GM12878 (cell line): ENCODE data around the gene MIEF1. TPM values are rescaled to one million over a fixed set of nuclear protein-coding genes. Genes with fewer than 3 reads are reported as not detected.

Experiments used
- ATAC-seq: fragments of 200-7000 bp; cut with Tn5 transposase; 3 replicates; pipeline ENCODE4 v1.9.1; 2020; ENCODE audit warnings: mild to moderate bottlenecking, moderate library complexity
- BruUV-seq: library from RNA; stranded (reverse); fragments of 400-500 nt; replicated peaks from 2 replicates; lab custom pipeline; 2021; lab: Mats Ljungman, UMichigan
- CTCF ChIA-PET: fragments of 300-600 bp; sonication (Branson Sonifier 250); formaldehyde crosslinking; extraction: SDS; loops from one replicate; lab custom pipeline; 2021; ENCODE audit warnings: inconsistent platforms; lab: Yijun Ruan, JAX
- POLR2A ChIA-PET: fragments of 350-600 bp; formaldehyde crosslinking; extraction: SDS; loops from one replicate; lab custom pipeline; 2021; ENCODE audit warnings: inconsistent platforms; lab: Charles Lee
- RAD21 ChIA-PET: fragments of 300-600 bp; sonication (Branson Sonifier 250); formaldehyde crosslinking; loops from one replicate; lab custom pipeline; 2023; ENCODE audit warnings: antibody characterized with exemption; ENCODE audit not compliant: unreplicated experiment; lab: Charles Lee
- SMC1A ChIA-PET: fragments of 300-600 bp; sonication (Branson Sonifier 250); formaldehyde crosslinking; loops from one replicate; lab custom pipeline; 2023; ENCODE audit not compliant: unreplicated experiment, uncharacterized antibody; lab: Charles Lee
- DNase-seq: peaks from one replicate; pipeline ENCODE4 v3.0.0-alpha.2; 2011; ENCODE audit warnings: low read depth, low spot score
- FAIRE-seq: peaks from 3 replicates; lab custom pipeline; 2011; peaks lifted over from hg19 to GRCh38; lab: Jason Lieb, UNC
- H2AFZ ChIP-seq: 2 replicates; pipeline ENCODE4 v1.6.0; 2011; ENCODE audit warnings: low read depth, low read length, control low read depth; ENCODE audit not compliant: control insufficient read depth
- H3K27ac ChIP-seq: 2 replicates; pipeline ENCODE4 v1.5.1; 2011; ENCODE audit warnings: control low read depth; ENCODE audit not compliant: control insufficient read depth, insufficient read depth
- H3K27me3 ChIP-seq, 2 experiments: replicated peaks in 1 of 2; 2 replicates each; pipeline versions ENCODE4 v1.6.0 to v1.6.1; 2011; ENCODE audit warnings: low read length in 1 of 2; ENCODE audit not compliant: control insufficient read depth in 2 of 2, insufficient read depth in 2 of 2
- H3K36me3 ChIP-seq, 2 experiments: 2 replicates each; pipeline ENCODE4 v1.5.1; 2011; ENCODE audit warnings: low read length in 1 of 2; ENCODE audit not compliant: control insufficient read depth in 2 of 2, insufficient read depth in 2 of 2
- H3K4me1 ChIP-seq: 2 replicates; pipeline ENCODE4 v1.6.1; 2011; ENCODE audit warnings: mild to moderate bottlenecking, low read length, moderate library complexity, mixed read lengths; ENCODE audit not compliant: control insufficient read depth, insufficient read depth
- H3K4me2 ChIP-seq: 2 replicates; pipeline ENCODE4 v1.6.0; 2011; ENCODE audit warnings: control low read depth; ENCODE audit not compliant: control insufficient read depth, insufficient read depth
- H3K4me3 ChIP-seq: fragments of 200-600 bp; sonication (generic); 2 replicates; pipeline ENCODE4 v1.5.1; 2016
- H3K79me2 ChIP-seq: 2 replicates; pipeline ENCODE4 v1.6.0; 2011; ENCODE audit warnings: low read length; ENCODE audit not compliant: control insufficient read depth, insufficient read depth
- H3K9ac ChIP-seq: 2 replicates; pipeline ENCODE4 v1.8.0; 2011; ENCODE audit warnings: low read length, control low read depth, mixed read lengths; ENCODE audit not compliant: control insufficient read depth, insufficient read depth
- H3K9me3 ChIP-seq: replicated peaks from 3 replicates; pipeline ENCODE4 v1.5.1; 2011; ENCODE audit warnings: mild to moderate bottlenecking, low read length; ENCODE audit not compliant: control insufficient read depth, insufficient read depth
- H4K20me1 ChIP-seq: 2 replicates; pipeline ENCODE4 v1.6.0; 2011; ENCODE audit not compliant: control insufficient read depth, insufficient read depth
- BHLHE40 ChIP-seq, 2 experiments: fragments of 450-650 bp in 1 of 2; IDR thresholded peaks; 2 replicates each; pipeline ENCODE4 v1.6.1; 2011 to 2017; ENCODE audit warnings: low read depth in 2 of 2, borderline replicate concordance in 1 of 2, improper control_type of control experiment in 1 of 2, low read length in 1 of 2, mild to moderate bottlenecking in 1 of 2
- LARP7 ChIP-seq: fragments of 450-650 bp; IDR thresholded peaks from 2 replicates; pipeline ENCODE4 v1.6.1; 2017; ENCODE audit warnings: mild to moderate bottlenecking
- NKRF ChIP-seq: fragments of 450-650 bp; conservative IDR thresholded peaks from 2 replicates; pipeline ENCODE4 v1.6.1; 2017; ENCODE audit warnings: mild to moderate bottlenecking, moderate library complexity
- TAF1 ChIP-seq: IDR thresholded peaks from 2 replicates; pipeline ENCODE4 v1.6.1; 2011; ENCODE audit warnings: mild to moderate bottlenecking, low read depth, low read length, borderline replicate concordance
- WGBS: methylation state at CpG from one replicate; pipeline ENCODE4 v1.1.6; 2016; ENCODE audit warnings: low lambda C conversion rate; ENCODE audit not compliant: insufficient replicate concordance, insufficient coverage; ENCODE audit errors: missing lambda C conversion rate; 5-methylcytosine and 5-hydroxymethylcytosine counted together
- in situ Hi-C: fragments of 300-500 bp; cut with MboI; formaldehyde crosslinking; loops from 9 replicates; pipeline ENCODE4 v1.14.3; 2018; ENCODE audit warnings: mixed read lengths
- intact Hi-C: fragments of 100-400 bp; cut with micrococcal nuclease; formaldehyde crosslinking; loops from one replicate; pipeline ENCODE4 v1.14.2; 2022; ENCODE audit not compliant: unreplicated experiment
- polyA plus RNA-seq, 11 experiments: library from polyadenylated mRNA; depleted of rRNA in 4 of 11; unstranded in 6 of 11; stranded (reverse) in 5 of 11; fragments of >200 nt; fragmentation: Nextera tagmentation in 4 of 11; fragmentation: Illumina TruSeq in 1 of 11; extraction: Ambion mirVana in 4 of 11; extraction: Trizol in 1 of 11; gene quantifications; 1 replicate in 1 of 11; 2 replicates in 10 of 11; pipeline versions ENCODE4 v1.2.1 to v1.2.3, GENCODE V29; 2011 to 2016; ENCODE audit warnings: inconsistent platforms in 2 of 11, missing spikeins in 2 of 11, low read depth in 1 of 11
- total RNA-seq, 4 experiments: library from RNA; depleted of rRNA in 3 of 4; stranded (reverse); fragments of >200 nt in 3 of 4; fragmentation: Illumina TruSeq in 1 of 4; extraction: Trizol in 1 of 4; gene quantifications; 2 replicates each; pipeline versions ENCODE4 v1.2.1 to v1.2.3, GENCODE V29; 2013 to 2021
- TF ChIP-seq, protein P1 (sequence below): fragments of 450-650 bp; IDR thresholded peaks from 2 replicates; pipeline ENCODE4 v1.6.1; 2017; ENCODE audit warnings: antibody characterized with exemption, mild to moderate bottlenecking, moderate library complexity

The MIEF1 gene
- total and polyA plus RNA-seq, 10 of the 15 experiments (the other 5 are each of a cell fraction or from before 2014, with no cell fraction given) = 12.4 to 52.3 (median 29.3) TPM

- TF ChIP-seq, protein P1, sequence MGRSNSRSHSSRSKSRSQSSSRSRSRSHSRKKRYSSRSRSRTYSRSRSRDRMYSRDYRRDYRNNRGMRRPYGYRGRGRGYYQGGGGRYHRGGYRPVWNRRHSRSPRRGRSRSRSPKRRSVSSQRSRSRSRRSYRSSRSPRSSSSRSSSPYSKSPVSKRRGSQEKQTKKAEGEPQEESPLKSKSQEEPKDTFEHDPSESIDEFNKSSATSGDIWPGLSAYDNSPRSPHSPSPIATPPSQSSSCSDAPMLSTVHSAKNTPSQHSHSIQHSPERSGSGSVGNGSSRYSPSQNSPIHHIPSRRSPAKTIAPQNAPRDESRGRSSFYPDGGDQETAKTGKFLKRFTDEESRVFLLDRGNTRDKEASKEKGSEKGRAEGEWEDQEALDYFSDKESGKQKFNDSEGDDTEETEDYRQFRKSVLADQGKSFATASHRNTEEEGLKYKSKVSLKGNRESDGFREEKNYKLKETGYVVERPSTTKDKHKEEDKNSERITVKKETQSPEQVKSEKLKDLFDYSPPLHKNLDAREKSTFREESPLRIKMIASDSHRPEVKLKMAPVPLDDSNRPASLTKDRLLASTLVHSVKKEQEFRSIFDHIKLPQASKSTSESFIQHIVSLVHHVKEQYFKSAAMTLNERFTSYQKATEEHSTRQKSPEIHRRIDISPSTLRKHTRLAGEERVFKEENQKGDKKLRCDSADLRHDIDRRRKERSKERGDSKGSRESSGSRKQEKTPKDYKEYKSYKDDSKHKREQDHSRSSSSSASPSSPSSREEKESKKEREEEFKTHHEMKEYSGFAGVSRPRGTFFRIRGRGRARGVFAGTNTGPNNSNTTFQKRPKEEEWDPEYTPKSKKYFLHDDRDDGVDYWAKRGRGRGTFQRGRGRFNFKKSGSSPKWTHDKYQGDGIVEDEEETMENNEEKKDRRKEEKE = no peak
- TF ChIP-seq BHLHE40 (IDR thresholded peaks at IDR 0.05; ENCODE audit: borderline replicate concordance in 1 of 2, low read depth in 2 of 2, low read length in 1 of 2) (no peak), LARP7 (no peak), TAF1 (no peak)
Observed at GRCh38 chr22:39493759-39494158, 8.3 kb upstream of the MIEF1 start (continued).

DNA sequence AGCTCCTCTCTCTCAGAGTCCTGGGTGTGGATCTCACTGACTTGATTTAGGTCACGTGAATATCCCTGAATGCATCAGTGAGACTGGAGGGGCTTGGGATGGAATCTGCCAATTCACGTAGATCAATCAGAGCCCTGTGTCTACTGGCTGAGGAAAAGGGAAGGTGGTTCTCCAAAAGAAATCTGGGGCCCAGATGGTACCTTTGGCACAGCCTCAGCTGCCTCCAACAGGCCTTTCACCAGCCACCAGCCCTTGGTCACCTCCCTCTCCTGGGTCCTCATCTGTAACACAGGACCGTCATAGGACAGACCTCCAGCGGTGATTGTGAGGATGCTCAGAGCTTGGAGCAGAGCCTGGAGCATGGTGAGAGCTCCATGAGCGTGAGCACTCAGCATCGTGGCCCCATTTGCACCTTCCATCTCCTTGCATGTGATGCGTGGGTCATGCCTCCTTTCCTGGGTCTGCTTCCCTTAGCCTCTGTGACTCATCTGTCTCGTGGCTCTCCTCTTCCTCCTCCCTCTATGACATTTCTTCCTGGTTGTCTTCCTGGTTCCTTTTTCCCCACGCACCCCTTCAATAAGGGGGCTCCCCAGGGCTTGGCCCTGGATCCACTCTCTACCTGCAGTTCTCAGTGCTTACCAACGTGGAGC, 7.5 kb upstream of the MIEF1 start:
- DNase-seq (no peak), FAIRE-seq (no peak), ATAC-seq (no peak)
- no peak overlapping the region for H3K9ac ChIP-seq
- in situ Hi-C loops (loop anchor here (5.0 kb wide), 1 partner anchor 548 kb away; no protein-coding TSS in a partner anchor), intact Hi-C loops (loop anchor here (5.0 kb wide), 1 partner anchor 543 kb away; no protein-coding TSS in a partner anchor)
- no peak overlapping the region for H3K4me2 ChIP-seq
- no peak for TF ChIP-seq NKRF
- H3K4me1 ChIP-seq = peaks cover 5% of the 10 kb centered on the region; the same call in 1 of the 2 replicates
- 80% methylated on average over 10 of the region's 10 CpGs for WGBS
- POLR2A ChIA-PET = interaction anchor here (0.6 to 2.0 kb wide), 3 partner anchors 25 to 104 kb away, joined by 3 to 10 read pairs (median 6); partner anchors contain the start of gene ATF4
- CTCF ChIA-PET = interaction anchor here (0.7 to 15.7 kb wide), 25 partner anchors 11 to 530 kb away, joined by 3 to 372 read pairs (median 8); partner anchors contain the start of genes ATF4, RPS19BP1 and TAB1
- SMC1A ChIA-PET = interaction anchor here (1.0 to 3.1 kb wide), 17 partner anchors 12 to 542 kb away, joined by 3 to 21 read pairs (median 5); partner anchors contain the start of gene TAB1
- H3K36me3 ChIP-seq = peaks cover 0 to 4% of the 10 kb centered on the region in 2 experiments; a peak in 2 of 4 replicates
- RAD21 ChIA-PET = interaction anchor here (0.9 to 2.9 kb wide), 6 partner anchors 11 to 34 kb away, joined by 3 to 30 read pairs (median 4); partner anchors contain the start of gene ATF4
- H3K79me2 ChIP-seq = no peaks in the 10 kb centered on the region
- H3K4me3 ChIP-seq = no peak overlapping the region
- H4K20me1 ChIP-seq = no peaks in the 10 kb centered on the region
- BruUV-seq = no TSS peak
- H3K9me3 ChIP-seq = no peaks in the 10 kb centered on the region
- no peak overlapping the region for H2AFZ ChIP-seq
- no peaks in the 10 kb centered on the region for H3K27me3 ChIP-seq
- H3K27ac ChIP-seq = no peak overlapping the region
